Fibroblast of lung (primary cell): ENCODE results near the gene KRTAP9-9. TPM values are rescaled to one million over a fixed set of nuclear protein-coding genes. Genes with fewer than 3 reads are reported as not detected.
"Not testable (repeated sequence)": the region's sequence is repeated elsewhere in the genome, so short reads cannot be mapped to it uniquely, and the experiment has no call there.

Experiments used
- DNase-seq, 2 donors: peaks; one replicate each; pipeline versions ENCODE4 v3.0.0 to v3.0.0-alpha.2; 2010; ENCODE audit warnings: low read depth in 2 of 2
- H2AFZ ChIP-seq: 2 replicates; pipeline ENCODE4 v1.5.1; 2012; ENCODE audit warnings: low read length, control low read depth, inconsistent platforms
- H3K27ac ChIP-seq: 2 replicates; pipeline ENCODE4 v1.5.1; 2011; ENCODE audit warnings: low read length, control low read depth; ENCODE audit not compliant: insufficient read depth
- H3K27me3 ChIP-seq: 2 replicates; pipeline ENCODE4 v1.5.1; 2011; ENCODE audit warnings: mild to moderate bottlenecking, low read length; ENCODE audit not compliant: control insufficient read depth, insufficient read depth
- H3K36me3 ChIP-seq: 2 replicates; pipeline ENCODE4 v1.5.1; 2011; ENCODE audit warnings: low read length; ENCODE audit not compliant: control insufficient read depth, insufficient read depth
- H3K4me1 ChIP-seq: 2 replicates; pipeline ENCODE4 v1.5.1; 2011; ENCODE audit warnings: low read length; ENCODE audit not compliant: control insufficient read depth, insufficient read depth; ENCODE audit errors: extremely low read depth
- H3K4me2 ChIP-seq: 2 replicates; pipeline ENCODE4 v1.5.1; 2011; ENCODE audit warnings: low read length, control low read depth; ENCODE audit not compliant: insufficient read depth; ENCODE audit errors: extremely low read depth
- H3K4me3 ChIP-seq, 4 experiments: fragments of 200-600 bp in 1 of 4; sonication (generic) in 1 of 4; replicated peaks in 1 of 4; 2 replicates each; pipeline ENCODE4 v1.5.1; 2011 to 2016; ENCODE audit warnings: low read length in 4 of 4, low read depth in 3 of 4, mild to moderate bottlenecking in 3 of 4, control low read depth in 2 of 4, inconsistent platforms in 1 of 4, mixed read lengths in 1 of 4; ENCODE audit not compliant: insufficient read depth in 1 of 4; ENCODE audit errors: control extremely low read depth in 1 of 4
- H3K79me2 ChIP-seq: 2 replicates; pipeline ENCODE4 v1.5.1; 2012; ENCODE audit warnings: mild to moderate bottlenecking, low read length, inconsistent platforms; ENCODE audit not compliant: control insufficient read depth, insufficient read depth
- H3K9ac ChIP-seq: 2 replicates; pipeline ENCODE4 v1.5.1; 2011; ENCODE audit warnings: mild to moderate bottlenecking, low read length, control low read depth; ENCODE audit not compliant: insufficient read depth
- H3K9me3 ChIP-seq: 2 replicates; pipeline ENCODE4 v1.5.1; 2012; ENCODE audit warnings: low read depth, low read length; ENCODE audit not compliant: control insufficient read depth, insufficient read depth
- H4K20me1 ChIP-seq: 2 replicates; pipeline ENCODE4 v1.5.1; 2011; ENCODE audit warnings: low read length; ENCODE audit not compliant: control insufficient read depth, insufficient read depth; ENCODE audit errors: extremely low read depth
- EZH2 ChIP-seq: IDR thresholded peaks from 2 replicates; pipeline ENCODE4 v1.5.1; 2012; ENCODE audit warnings: low read length, control low read depth, mild to moderate bottlenecking; ENCODE audit errors: missing control alignments
- polyA plus RNA-seq, 2 donors: library from polyadenylated mRNA; depleted of rRNA in 1 of 2; stranded (reverse) in 1 of 2; unstranded in 1 of 2; fragments of >200 nt; gene quantifications; 2 replicates each; pipeline ENCODE4 v1.2.1, GENCODE V29; 2011 to 2012; ENCODE audit warnings: missing spikeins in 1 of 2
- total RNA-seq: library from RNA; depleted of rRNA; stranded (reverse); fragments of >200 nt; gene quantifications from 2 replicates; pipeline ENCODE4 v1.2.1, GENCODE V29; 2014
- TF ChIP-seq, protein P1 (sequence below), 2 donors: IDR thresholded peaks in 1 of 2; conservative IDR thresholded peaks in 1 of 2; 1 replicate in 1 of 2; 2 replicates in 1 of 2; pipeline ENCODE4 v1.5.1; 2011 to 2012; ENCODE audit warnings: low read length in 2 of 2, control low read depth in 1 of 2, inconsistent platforms in 1 of 2, low read depth in 1 of 2, mild to moderate bottlenecking in 1 of 2

Gene KRTAP9-9
- total and polyA plus RNA-seq, 2 donors (not counting 1 experiment from before 2014, with no cell fraction given), result not detected

DNA sequence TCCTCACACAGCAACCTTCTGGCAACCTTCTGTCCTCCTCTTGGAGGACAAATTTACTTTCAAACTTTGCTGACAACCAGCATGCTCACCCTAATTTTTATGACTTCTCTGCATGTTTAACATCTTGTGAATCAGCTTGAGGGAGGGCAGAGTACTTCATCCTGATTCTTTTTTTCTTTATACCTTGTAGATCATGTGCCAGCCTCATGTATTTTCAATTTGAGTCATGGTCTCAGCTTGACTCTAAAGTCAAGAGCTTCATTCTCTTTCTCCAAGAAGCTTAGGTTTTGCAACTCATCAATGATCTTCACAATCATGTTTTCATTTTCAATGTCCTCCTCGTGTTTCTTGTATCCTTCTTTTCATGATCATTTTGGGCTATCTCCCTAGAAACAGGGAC is 16.7 kb downstream of the KRTAP9-9 start:
- Histone ChIP-seq H3K27ac (no peak overlapping the region), H3K4me2 (no peak overlapping the region), H3K36me3 (no peaks in the 10 kb centered on the region), H3K9me3 (no peaks in the 10 kb centered on the region), H2AFZ (no peak overlapping the region), H3K4me3 (no peak overlapping the region), H3K4me1 (no peaks in the 10 kb centered on the region), H3K9ac (no peak overlapping the region), H3K79me2 (no peaks in the 10 kb centered on the region), H4K20me1 (no peaks in the 10 kb centered on the region), H3K27me3 (no peaks in the 10 kb centered on the region)
- no peak for DNase-seq
- TF ChIP-seq, protein P1, sequence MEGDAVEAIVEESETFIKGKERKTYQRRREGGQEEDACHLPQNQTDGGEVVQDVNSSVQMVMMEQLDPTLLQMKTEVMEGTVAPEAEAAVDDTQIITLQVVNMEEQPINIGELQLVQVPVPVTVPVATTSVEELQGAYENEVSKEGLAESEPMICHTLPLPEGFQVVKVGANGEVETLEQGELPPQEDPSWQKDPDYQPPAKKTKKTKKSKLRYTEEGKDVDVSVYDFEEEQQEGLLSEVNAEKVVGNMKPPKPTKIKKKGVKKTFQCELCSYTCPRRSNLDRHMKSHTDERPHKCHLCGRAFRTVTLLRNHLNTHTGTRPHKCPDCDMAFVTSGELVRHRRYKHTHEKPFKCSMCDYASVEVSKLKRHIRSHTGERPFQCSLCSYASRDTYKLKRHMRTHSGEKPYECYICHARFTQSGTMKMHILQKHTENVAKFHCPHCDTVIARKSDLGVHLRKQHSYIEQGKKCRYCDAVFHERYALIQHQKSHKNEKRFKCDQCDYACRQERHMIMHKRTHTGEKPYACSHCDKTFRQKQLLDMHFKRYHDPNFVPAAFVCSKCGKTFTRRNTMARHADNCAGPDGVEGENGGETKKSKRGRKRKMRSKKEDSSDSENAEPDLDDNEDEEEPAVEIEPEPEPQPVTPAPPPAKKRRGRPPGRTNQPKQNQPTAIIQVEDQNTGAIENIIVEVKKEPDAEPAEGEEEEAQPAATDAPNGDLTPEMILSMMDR (conservative IDR thresholded peaks at IDR 0.05 in 1 of 2, IDR thresholded peaks at IDR 0.05 in 1 of 2; ENCODE audit: low read depth in 1 of 2, low read length in 2 of 2), result no peak
- TF ChIP-seq EZH2, result no peak

DNA sequence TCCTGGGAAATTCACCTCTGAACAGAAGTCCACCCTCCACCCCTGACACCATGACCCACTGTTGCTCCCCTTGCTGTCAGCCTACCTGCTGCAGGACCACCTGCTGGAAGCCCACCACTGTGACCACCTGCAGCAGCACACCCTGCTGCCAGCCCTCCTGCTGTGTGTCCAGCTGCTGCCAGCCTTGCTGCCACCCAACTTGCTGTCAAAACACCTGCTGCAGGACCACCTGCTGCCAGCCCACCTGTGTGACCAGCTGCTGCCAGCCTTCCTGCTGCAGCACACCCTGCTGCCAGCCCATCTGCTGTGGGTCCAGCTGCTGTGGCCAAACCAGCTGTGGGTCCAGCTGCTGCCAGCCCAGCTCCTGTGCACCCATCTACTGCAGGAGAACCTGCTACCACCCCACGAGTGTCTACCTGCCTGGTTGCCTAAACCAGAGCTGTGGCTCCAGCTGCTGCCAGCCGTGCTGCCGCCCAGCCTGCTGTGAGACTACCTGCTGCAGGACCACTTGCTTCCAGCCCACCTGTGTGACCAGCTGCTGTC is 20.5 kb downstream of the KRTAP9-9 start, which contains the start of gene KRTAP9-7:
Gene KRTAP9-7, plus strand, starts transcription at position 51 of the 543 bp plus-strand sequence. Its CDS starts 0 bp downstream, at position 51.
- not testable (repeated sequence) for H3K4me1 ChIP-seq, H2AFZ ChIP-seq, H3K36me3 ChIP-seq, DNase-seq, H4K20me1 ChIP-seq, H3K27me3 ChIP-seq, H3K9ac ChIP-seq, H3K4me3 ChIP-seq, H3K27ac ChIP-seq, H3K79me2 ChIP-seq, H3K4me2 ChIP-seq, H3K9me3 ChIP-seq

DNA sequence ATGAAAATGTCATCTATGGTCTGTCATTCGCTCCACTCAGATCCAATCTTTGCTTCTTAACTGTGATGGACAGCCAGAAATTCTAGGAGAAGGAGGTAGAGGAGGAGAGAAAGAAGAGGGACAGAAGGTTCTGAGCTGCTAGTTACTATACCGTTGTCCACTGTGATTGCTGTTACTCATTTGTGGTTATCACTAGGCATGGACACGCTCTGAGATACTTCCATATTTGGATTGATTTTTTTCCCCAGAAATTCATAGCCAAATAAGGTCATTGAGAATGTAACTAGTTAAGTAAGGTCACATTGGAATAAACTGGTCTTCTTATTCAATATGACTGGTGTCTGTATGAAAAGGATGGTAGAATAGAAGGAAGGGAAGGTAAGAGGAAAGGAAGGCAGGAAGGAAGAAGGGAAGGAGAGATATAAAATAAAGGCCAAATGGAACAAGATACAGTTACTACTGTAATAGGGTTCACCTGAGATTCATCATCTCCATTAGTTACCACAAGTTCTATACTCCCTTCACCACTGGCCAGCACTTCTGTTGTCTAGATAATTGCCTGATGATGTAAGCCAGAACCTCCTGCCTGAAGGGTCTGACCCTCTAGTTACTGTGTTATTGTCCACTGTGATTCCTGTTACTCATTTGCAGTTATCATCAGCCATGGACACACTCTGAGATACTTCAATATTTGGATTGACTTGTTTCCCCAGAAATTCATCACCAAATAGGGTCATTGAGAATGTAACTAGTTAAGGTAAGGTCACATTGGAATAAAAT is 23.2 kb downstream of the KRTAP9-9 start:
- Histone ChIP-seq H4K20me1 (no peaks in the 10 kb centered on the region), H3K27me3 (no peaks in the 10 kb centered on the region), H3K4me1 (no peaks in the 10 kb centered on the region), H2AFZ (no peak overlapping the region), H3K27ac (no peak overlapping the region), H3K9ac (no peak overlapping the region), H3K4me3 (no peak overlapping the region), H3K9me3 (no peaks in the 10 kb centered on the region), H3K79me2 (no peaks in the 10 kb centered on the region), H3K36me3 (no peaks in the 10 kb centered on the region), H3K4me2 (no peak overlapping the region)
- no peak for DNase-seq
- TF ChIP-seq, protein P1 (conservative IDR thresholded peaks at IDR 0.05 in 1 of 2, IDR thresholded peaks at IDR 0.05 in 1 of 2; ENCODE audit: low read depth in 1 of 2, low read length in 2 of 2), result no peak
- TF ChIP-seq EZH2, result no peak
